NK-92 treated with Interleukin-12 subunit alpha and Interleukin-12 subunit beta, amount 100 ng/mL, for 24 hours (cell line): ENCODE data around the gene SPIN2A.
"Not testable (repeated sequence)": the region's sequence is repeated elsewhere in the genome, so short reads cannot be mapped to it uniquely, and the experiment has no call there.

Experiments used
- DNase-seq: peaks from one replicate; lab custom pipeline; 2025; lab: John Stamatoyannopoulos, UW

SPIN2A gene

GRCh38 chrX:57137073-57137472 is at the start of gene SPIN2A:
SPIN2A (minus strand) TSS chrX:57137397; CDS start chrX:57136597, 800 bp downstream.
- not testable (repeated sequence) for DNase-seq

DNA sequence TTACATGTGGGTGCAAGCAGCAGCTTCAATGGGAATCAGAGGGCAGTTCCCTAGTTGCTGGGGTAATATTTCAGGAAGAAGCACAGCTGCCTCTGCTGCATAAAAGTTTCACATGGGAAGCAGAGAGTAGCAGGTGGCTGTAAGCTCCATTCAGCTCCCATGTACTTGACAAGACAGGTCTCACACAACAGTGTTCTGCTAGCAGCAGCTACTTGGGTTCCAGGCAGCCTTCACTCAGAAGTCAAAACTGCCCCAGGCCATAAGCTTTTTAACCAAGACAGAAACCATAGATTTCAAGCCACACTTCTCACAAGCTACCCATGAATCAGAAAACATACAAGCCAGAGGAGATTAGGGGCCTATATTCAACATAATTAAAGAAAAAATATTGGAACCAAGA is 41.4 kb upstream of the SPIN2A start:
- DNase-seq, result no peak

DNA sequence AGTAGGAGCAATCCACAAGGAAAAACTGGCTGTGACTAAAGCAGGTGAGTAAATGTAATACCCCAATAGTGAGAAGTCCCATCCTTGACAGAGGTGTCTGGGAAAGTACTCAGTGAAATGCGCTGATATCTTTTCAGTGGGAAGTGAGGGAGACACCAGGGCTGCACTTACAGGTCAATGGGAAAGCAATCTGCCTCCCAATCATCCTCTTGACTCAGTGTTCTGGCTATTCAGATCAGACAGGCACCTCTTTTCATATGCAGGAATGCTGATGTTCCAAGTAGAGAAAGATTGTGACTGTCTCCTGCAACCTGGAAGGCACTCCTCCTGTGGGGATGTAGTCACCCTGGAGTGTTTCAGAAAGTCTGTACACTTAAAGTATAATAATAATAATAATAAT is 39.9 kb upstream of the SPIN2A start:
- no peak for DNase-seq

DNA sequence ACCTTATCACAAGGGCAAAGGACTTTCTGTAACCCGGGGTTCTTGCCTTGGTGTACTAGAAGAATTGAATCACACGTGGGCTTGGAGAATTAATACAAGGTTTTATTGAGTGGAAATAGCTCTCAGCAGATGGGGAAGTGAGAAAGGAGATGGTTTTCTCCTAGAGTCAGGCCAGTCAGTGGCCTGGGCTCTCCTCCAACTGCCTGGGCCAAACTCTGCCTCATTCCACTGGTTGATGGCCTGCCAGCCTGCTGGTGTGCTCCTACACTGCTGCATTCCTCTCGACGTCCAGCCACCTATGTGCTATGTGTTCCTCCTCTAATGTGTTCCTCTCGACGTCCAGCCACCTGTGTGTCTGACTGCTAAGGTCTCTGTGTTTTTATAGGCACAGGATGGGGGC is 35.3 kb upstream of the SPIN2A start:
- DNase-seq, result no peak

DNA sequence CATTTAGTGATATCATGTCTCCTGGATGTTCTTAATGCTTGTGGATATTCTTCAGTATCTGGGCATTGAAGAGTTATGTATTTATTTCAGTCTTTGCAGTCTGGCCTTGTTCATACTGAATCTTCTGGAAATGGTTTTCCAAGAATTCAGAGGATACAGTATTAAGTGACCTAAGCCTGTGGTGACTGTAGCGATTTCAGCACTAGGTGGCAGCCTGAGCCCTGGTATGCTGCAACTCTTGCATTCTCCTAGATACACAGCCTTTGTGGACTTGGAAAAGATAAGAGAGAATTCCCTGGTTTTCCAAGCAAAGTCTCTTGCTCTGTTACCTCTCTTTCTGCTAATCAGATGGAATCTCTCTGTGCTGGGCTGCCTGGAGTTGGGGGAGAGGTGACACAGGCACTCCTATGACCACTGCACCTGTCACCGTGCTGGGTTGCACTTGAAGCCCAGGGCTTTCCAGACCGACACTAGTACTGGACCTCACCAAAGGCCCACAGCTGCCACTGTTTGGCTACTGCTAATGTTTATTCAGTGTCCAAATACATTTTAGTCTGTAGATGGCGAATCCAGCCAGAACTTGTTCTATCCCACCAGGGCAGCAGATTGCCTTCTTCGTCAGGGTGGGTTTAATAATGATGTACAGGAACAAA is 19.3 kb upstream of the SPIN2A start:
- DNase-seq, result no peak

GRCh38 chrX:57155171-57155570 is 18.0 kb upstream of the SPIN2A start:
- no peak for DNase-seq

GRCh38 chrX:57152222-57152621 is 15.0 kb upstream of the SPIN2A start:
- not testable (repeated sequence) for DNase-seq

GRCh38 chrX:57138674-57139073 is 1.5 kb upstream of the SPIN2A start:
- no peak for DNase-seq

GRCh38 chrX:57137501-57137900 is 304 bp upstream of the SPIN2A start:
- no peak for DNase-seq

DNA sequence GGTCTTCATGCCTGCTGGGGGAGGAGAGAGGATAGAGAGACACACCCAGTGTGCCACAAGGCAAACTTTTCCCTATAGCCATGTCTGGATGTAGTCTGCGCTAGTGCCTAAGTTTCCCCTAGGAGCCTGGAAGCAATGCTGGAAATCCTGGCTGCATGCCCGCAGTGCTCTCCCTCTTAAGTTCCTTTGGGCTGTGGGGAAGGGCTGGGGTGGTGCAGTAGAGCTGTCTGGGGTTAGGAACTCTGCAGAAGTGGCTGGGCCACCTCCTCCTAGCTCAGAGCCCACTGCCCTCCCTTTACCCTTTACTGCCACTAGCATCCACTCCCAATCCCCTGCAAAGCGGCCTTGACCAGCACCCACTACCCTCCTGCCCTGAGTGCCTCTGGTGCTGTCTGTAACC is 608 bp downstream of the SPIN2A start:
- not testable (repeated sequence) for DNase-seq

GRCh38 chrX:57135287-57135686 is 1.9 kb downstream of the SPIN2A start:
- DNase-seq, result no peak

- DNase-seq, result no peak
Observed at GRCh38 chrX:57134702-57135101, 2.5 kb downstream of the SPIN2A start.

- DNase-seq, result no peak
Observed at GRCh38 chrX:57133706-57134105, 3.5 kb downstream of the SPIN2A start.

DNA sequence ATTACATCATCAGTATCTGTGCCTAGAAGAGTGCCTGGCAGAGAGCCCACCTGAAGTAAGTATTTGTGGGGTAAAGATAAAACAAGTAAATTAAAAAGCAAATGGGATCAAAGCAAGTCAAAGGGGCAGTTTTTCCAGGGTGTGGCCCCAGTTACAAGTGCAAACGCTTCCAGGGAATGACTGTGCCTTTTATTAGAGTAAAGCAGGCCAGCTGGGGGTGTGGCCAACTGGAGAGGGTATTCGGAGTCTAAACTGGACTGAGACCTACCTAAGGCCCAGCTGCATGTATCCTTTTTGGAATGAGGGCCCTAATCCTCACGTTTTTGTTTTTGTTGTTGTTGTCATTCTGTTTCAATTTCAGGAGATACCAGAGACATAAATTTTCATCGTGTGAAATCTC is 3.9 kb downstream of the SPIN2A start:
- DNase-seq, result not testable (repeated sequence)

DNA sequence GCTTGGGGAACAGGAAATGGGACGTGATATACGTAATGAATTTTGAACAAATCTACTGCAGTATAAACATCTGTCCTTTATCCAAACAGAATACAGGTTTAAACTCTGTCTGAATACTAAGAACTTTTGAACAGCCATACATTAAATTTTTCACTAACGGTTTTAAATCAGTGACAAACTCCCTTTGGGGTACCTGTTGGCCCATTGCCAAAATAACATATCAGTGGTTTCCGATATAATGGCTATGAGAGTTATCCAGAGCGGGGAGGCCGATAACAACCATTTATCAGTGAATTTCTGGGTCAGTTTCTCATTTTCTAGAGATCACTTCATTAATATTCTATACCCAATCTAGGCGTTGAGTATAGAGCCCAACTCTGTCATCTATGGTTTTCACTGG is 5.2 kb downstream of the SPIN2A start:
- DNase-seq, result no peak

DNA sequence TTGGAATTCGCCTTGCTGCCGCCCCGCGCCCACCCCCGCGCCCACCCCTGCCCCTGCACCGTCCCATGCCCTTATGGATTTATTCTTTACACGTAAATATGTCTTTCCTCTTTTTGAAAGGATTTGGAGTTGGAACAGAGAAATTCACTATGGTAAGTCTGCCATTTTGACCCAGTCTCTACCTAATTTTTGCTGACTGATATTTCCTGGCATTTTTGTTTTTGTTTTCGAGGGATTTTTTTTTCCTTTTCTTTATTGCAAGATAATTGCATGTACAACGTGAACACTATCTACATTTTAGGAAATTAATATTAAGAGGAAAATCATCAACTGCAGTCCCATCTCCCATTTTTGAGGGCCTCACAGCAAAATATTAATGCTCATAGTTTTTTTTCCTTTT is 15.4 kb downstream of the SPIN2A start:
- no peak for DNase-seq

GRCh38 chrX:57121162-57121755 is 15.9 kb downstream of the SPIN2A start, which contains the start of gene SPIN2B:
SPIN2B (minus strand) TSS chrX:57121548.
- no peak for DNase-seq

DNA sequence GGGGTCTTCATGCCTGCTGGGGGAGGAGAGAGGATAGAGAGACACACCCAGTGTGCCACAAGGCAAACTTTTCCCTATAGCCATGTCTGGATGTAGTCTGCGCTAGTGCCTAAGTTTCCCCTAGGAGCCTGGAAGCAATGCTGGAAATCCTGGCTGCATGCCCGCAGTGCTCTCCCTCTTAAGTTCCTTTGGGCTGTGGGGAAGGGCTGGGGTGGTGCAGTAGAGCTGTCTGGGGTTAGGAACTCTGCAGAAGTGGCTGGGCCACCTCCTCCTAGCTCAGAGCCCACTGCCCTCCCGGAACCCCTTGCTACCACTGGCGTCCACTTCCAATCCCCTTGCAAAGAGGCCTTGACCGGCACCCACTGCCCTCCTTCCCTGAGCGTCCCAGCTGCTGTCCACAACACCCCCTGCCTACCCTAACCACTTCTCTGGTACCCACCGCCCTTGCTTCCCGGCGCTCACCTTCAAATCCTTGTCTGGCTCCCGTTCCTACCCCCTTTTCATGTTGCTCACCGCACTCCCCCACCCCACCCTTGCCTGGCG is 16.5 kb downstream of the SPIN2A start:
- not testable (repeated sequence) for DNase-seq

- no peak for DNase-seq
Observed at GRCh38 chrX:57119416-57119815, 17.8 kb downstream of the SPIN2A start.

GRCh38 chrX:57117566-57117965 is 19.6 kb downstream of the SPIN2A start:
- DNase-seq, result not testable (repeated sequence)

DNA sequence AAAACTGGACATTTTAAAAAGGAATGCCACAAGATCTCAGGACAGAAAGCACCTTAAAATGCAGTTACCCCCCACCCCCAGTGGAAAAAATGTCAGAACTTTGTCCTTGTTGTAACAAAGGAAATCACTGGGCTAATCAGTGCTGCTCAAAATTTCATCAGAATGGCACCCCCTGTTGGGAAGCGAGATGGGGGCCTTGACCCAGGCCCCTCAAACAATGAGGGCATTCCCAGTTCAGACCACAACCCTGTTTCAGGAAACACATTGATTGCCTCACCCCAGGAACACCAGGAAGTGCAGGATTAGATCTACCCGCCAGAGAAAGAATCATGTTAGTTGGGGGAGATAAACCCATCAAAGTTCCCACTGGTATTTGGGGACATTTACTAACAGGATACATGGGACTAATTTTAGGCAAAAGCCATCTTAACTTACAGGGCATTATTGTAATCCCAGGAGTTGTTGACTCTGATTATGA is 32.2 kb downstream of the SPIN2A start:
- DNase-seq, result no peak

DNA sequence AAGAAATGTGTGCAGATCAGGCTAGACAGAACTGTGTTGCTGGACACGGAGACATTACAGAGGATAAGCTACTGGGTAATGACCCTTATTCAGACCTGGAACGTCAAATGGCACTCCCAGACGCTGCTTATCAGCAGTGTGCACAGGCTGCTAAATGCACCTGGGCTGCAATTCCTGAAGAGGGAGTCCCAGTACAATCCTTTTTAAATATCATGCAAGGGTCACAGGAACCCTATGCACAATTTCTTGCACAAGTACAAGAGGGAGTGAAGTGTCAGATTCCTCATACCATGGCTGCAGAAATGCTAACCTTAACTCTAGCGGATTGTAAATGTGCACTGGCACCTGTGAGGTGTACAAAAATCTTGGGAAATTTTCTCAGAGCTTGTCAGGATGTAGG is 32.8 kb downstream of the SPIN2A start:
- DNase-seq, result no peak

DNA sequence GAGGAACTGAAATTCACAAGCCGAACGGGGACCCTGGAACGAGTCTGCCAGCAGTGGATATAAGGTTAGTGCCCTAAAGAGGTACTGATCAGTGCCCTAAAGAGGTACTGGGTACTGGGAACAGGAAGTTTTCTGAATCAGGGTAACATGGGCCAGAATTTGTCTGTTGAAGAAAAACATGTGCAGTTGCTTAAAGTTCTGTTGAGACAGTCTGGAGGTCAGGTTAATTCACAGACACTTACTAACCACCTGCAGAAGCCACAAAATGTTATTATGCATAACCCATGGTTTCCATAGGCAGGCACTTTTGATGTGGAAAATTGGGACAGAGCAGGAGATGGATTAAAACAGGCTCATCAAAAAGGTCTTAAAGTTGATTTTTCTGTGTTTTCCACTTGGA is 33.7 kb downstream of the SPIN2A start:
- no peak for DNase-seq
